Measurements from ENCODE around the gene DPYSL4. TPM values are rescaled to one million over a fixed set of nuclear protein-coding genes. Genes with fewer than 3 reads are reported as not detected.
A peak's percentile ranks its signal among the peaks of the same experiment; 100 is the strongest.

DPYSL4 gene
- total RNA-seq, 1 experiment from 2014 or later = 26.3 TPM

DNA sequence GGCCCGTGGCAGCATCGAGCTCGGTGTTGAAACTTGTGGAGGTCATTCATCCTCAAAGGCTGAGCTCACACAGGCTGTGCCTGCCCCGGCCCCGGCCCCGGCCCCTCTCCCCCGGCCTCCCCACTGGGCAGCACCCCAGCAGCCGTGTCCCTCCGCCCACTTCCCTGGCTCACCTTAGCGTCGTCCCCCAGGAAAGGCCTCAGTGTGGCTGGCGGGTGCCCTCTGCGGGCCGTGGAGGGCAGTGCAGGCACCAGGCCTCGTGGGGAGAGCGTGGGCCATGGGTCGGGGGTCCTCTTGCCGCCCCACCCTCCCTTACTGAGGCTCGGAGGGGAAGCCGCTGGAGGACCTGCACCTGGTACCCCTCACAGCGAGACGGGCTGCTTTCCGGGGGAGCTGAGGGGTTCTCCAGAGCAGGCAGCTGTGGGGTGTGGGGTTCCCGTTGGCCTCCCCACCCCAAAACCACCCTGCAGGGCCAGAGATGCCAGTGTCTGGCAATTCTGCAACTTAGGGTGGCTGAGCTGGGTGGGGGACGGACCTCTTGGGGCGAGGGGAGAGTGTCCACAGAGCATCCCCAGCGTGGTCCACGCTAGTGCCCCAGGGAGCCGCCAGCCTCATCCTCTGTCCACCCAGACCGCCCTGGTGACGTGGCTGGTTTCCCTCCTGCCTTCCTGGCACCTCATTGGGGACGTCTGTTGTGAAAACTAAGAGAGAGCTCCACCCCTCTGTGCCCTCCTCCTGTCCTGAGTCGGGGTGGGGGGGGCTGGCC, 44.2 kb upstream of the DPYSL4 start:
- H3K27me3 ChIP-seq (ENCODE audit: insufficient read depth, low read length) = no peaks in the 10 kb centered on the region
- peaks cover 5 to 8% of the 10 kb centered on the region in 2 experiments; a peak in 3 of 4 replicates for H3K4me1 Mint-ChIP-seq
- H3K9ac ChIP-seq (ENCODE audit: extremely low read depth, insufficient read length, low read length) = no peak overlapping the region
- no peak overlapping the region for H2BK20ac ChIP-seq (ENCODE audit: low read depth, low read length, poor library complexity, severe bottlenecking)
- H3K56ac ChIP-seq (ENCODE audit: insufficient read length, low read depth, low read length) = no peak overlapping the region
- H3K4me2 ChIP-seq (ENCODE audit: insufficient read depth, insufficient read length, low read length) = no peak overlapping the region
- H2BK15ac ChIP-seq (ENCODE audit: low read depth, low read length) = no peak overlapping the region
- H4K5ac ChIP-seq (ENCODE audit: insufficient read length, low read depth, low read length) = no peak overlapping the region
- H3K79me1 ChIP-seq (ENCODE audit: insufficient read depth, low read depth, low read length, poor library complexity, severe bottlenecking) = no peaks in the 10 kb centered on the region
- H3K27me3 Mint-ChIP-seq (ENCODE audit: low read depth) = no peaks in the 10 kb centered on the region; the same call in 1 of the 2 replicates
- H3K4me3 Mint-ChIP-seq = no peak overlapping the region
- no peaks in the 10 kb centered on the region for H3K23me2 ChIP-seq (ENCODE audit: insufficient read length, low read depth, low read length, poor library complexity, severe bottlenecking)
- no peak overlapping the region for H4K91ac ChIP-seq (ENCODE audit: insufficient read length, low read depth, low read length)
- TF ChIP-seq, protein P1, sequence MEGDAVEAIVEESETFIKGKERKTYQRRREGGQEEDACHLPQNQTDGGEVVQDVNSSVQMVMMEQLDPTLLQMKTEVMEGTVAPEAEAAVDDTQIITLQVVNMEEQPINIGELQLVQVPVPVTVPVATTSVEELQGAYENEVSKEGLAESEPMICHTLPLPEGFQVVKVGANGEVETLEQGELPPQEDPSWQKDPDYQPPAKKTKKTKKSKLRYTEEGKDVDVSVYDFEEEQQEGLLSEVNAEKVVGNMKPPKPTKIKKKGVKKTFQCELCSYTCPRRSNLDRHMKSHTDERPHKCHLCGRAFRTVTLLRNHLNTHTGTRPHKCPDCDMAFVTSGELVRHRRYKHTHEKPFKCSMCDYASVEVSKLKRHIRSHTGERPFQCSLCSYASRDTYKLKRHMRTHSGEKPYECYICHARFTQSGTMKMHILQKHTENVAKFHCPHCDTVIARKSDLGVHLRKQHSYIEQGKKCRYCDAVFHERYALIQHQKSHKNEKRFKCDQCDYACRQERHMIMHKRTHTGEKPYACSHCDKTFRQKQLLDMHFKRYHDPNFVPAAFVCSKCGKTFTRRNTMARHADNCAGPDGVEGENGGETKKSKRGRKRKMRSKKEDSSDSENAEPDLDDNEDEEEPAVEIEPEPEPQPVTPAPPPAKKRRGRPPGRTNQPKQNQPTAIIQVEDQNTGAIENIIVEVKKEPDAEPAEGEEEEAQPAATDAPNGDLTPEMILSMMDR (conservative IDR thresholded peaks at IDR 0.05) = peak; percentile 95
- no peak overlapping the region for H2BK12ac ChIP-seq (ENCODE audit: insufficient read length, low read depth, low read length)
- no peak overlapping the region; the same call in 1 of the 2 replicates for H3K14ac ChIP-seq (ENCODE audit: insufficient read depth, low read length)
- no peak overlapping the region for H3K4ac ChIP-seq (ENCODE audit: low read depth, low read length)
- no peak overlapping the region for H2AFZ ChIP-seq (ENCODE audit: low read length)
- no peak overlapping the region for H2AK5ac ChIP-seq (ENCODE audit: insufficient read length, low read length)
- H3K27ac Mint-ChIP-seq = no peak overlapping the region
- DNase-seq = peak; percentile 62
- no peaks in the 10 kb centered on the region; a peak in 2 of 7 replicates for H3K36me3 Mint-ChIP-seq (ENCODE audit: insufficient read depth in 1 of 3, low read depth in 3 of 3)
- H3K18ac ChIP-seq (ENCODE audit: insufficient read length, low read depth, low read length) = no peak overlapping the region
- H3K9me3 ChIP-seq (ENCODE audit: control insufficient read depth, low read depth, low read length) = no peaks in the 10 kb centered on the region
- no peak overlapping the region for H2BK5ac ChIP-seq (ENCODE audit: insufficient read length, low read length)
- no peak overlapping the region for H3T11ph ChIP-seq (ENCODE audit: low read length)
- no peaks in the 10 kb centered on the region for H3K9me3 Mint-ChIP-seq
- no peak overlapping the region for H2BK120ac ChIP-seq (ENCODE audit: low read depth, low read length, poor library complexity, severe bottlenecking)
- H3K4me1 ChIP-seq (ENCODE audit: insufficient read depth, low read length) = no peaks in the 10 kb centered on the region
- H4K8ac ChIP-seq (replicated peaks; ENCODE audit: insufficient read length, low read depth, low read length) = no peak overlapping the region
- no peaks in the 10 kb centered on the region for H4K20me1 ChIP-seq (ENCODE audit: control insufficient read depth, insufficient read depth, insufficient read length)
- H3K23ac ChIP-seq (ENCODE audit: insufficient read length, low read depth, low read length) = no peak overlapping the region
- H3K79me2 ChIP-seq (ENCODE audit: insufficient read depth, low read length) = no peaks in the 10 kb centered on the region
- H3K27ac ChIP-seq (ENCODE audit: insufficient read length, low read depth, low read length) = no peak overlapping the region
- WGBS (ENCODE audit: extremely low coverage, insufficient read length, low lambda C conversion rate) = no CpG with 5 or more reads among the region's 33 CpGs

Measured in H9 (cell line).